Fibroblast of the conjunctiva (primary cell): ENCODE data around the gene KHNYN.
A peak's percentile ranks its signal among the peaks of the same experiment; 100 is the strongest.
"Not testable (repeated sequence)": the region's sequence is repeated elsewhere in the genome, so short reads cannot be mapped to it uniquely, and the experiment has no call there.

Source experiments
- DNase-seq: peaks from one replicate; pipeline ENCODE4 v3.0.0-alpha.2; 2010; ENCODE audit warnings: low read depth

The KHNYN gene

DNA sequence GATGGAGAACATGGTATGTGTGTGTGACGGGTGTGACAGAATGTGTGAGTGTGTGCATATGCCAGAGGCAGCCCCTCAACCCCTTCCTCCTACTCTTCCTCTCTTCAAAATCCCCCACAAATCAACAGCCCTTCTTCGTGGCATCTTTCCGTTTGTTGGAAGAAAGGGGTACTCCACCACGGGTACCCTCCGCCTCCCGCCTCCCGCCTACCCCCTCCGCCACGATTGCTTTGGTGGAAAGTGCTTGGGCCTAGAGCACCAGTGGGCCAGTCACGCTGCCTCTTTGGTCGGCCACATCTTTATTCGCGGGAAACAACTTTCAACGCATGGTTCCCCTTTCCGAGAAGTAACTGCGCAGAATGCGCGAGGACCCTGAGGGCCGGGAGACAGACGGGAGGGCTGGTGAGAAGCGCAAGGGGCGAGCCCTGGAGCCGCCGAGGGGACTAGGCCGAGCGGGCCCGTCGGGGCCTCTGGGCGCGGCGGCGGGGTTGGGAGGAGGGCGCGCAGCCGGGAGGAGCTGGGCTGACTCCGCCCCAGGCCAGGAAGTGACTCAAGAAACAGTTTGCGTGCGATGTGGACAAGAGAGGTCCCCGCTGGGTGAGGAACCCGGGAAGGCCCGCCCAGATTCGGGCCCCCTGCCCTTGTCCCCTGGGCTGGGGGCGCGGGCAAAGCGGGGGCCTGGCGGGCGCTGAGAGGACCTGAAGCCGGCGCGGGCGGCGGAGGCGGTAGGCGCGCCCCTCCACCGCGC, at the start of gene KHNYN, which contains the start of gene CBLN3:
Gene KHNYN (plus strand): TSS at position 560 of the 748 bp plus-strand sequence. CDS start 777 bp downstream, outside the sequence.
Gene CBLN3 (minus strand): TSS at position 274 of the 748 bp plus-strand sequence. CDS start 614 bp downstream, outside the sequence.
- peak; percentile 88 for DNase-seq

DNA sequence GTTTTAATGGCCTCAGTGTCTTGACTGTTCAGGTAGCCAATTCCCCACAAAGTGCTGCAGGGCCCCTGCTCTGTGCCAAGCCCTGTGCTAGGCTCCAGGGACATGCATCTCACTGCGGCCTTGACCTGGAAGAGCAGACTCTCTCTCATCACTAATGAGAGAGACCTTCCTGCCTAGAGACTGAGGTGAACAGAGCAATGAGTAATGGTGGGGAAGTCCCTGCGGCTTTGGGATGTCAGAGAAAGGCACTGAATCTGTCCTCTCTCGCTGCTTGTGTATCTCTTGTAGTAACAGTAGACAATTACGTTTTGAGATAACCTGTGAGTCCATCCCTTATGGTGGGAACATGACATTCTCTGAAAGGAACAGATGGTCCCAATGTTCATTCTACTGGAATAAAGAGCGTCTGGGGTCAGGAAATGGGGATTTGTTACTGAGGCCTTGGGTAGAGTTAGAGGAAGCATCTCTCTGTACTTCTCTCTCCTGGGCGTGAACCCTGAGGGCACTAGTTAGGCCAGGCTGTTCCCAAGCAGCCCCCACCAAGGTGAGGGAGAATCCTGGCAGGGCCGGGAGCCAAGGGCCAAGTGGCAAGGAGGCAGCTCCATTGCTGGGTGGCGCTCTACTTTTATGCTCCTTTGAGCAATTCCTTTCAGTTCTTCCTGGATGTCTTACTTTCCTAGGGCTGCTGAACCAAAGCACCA, 48.2 kb upstream of the KHNYN start:
- no peak for DNase-seq

DNA sequence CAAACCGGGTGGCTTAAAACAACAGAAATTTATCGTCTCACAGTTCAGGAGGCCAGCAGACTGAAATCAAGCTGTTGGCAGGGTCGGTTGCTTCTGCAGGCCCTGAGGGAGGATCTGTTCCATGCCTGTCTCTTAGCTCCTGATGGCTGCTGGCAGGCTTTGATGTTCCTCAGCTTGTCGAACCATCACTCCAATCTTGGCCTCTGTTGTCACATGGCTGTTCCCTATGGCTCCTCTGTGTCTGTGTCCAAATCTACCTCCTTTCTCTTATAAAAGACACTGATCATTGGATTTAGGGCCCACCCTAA, 47.7 kb upstream of the KHNYN start:
- DNase-seq, result no peak

DNA sequence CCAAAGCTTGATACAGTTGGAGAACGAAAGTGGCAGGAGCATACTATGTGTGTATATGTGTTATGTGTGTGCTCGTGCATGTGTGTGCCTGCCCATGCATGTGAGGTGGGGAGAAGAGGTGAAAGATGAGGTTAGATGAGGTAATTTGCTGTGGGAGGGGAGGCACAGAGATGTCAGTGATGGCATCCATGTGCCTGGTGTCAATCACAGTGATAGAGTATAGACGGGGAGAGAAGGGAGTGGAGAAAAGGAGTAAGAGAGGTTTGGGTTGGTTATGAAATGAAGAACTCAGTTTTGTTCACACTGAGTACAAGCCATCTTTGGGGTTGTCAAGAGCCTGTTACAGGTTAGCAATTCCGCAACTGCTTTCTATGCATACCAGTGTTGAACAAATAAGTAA, 45.6 kb upstream of the KHNYN start:
- no peak for DNase-seq

DNA sequence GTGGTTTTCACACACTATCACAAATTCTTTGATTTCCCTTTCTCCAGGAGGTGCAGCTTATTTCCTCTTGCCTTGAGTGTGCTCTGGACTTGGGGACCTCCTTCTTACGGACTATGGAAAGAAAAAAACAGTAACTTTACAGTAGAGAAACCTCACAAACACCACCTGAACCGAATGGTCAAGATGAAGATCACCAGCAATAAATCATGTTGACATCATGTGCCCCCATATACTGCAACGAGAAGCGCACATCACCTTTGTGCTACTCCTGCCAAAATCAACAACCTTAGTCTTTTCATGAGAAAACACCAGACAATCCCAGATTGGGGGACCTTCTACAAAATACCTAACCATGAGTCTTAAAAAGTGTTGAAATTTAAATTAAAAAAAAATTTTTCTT, 44.2 kb upstream of the KHNYN start:
- DNase-seq, result no peak

DNA sequence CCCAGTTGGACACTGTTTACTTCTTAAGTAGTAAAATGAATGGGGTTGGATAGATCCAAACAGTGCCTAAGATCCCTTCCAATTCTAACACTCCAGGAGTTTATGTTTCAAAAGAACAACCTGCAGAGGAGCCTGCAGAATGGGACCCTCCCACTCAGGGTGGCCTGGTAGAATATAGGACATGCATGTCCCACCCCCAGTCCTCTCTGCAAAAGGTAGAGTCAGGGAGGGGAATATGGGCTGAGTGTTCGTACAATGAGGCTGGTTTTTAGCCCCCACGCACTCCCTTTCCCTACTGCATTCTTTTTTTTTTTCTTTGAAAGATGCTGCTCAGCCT, 42.8 kb upstream of the KHNYN start:
- no peak for DNase-seq

DNA sequence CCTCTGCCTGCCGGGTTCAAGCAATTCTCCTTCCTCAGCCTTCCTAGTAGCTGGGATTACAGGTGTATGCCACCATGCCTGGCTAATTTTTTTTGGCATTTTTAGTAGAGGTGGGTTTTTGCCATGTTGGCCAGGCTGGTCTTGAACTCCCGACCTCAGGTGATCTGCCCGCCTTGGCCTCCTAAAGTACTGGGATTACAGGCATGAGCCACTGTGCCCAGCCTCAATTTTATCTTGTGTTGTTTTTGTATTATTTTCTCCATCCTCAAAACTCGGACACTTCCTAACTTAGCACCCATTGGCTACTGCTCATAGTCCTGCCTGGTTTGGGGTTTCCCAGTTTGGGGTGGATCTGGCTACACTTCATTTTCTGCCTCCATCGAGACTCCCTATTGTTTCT, 42.2 kb upstream of the KHNYN start:
- DNase-seq, result not testable (repeated sequence)

DNA sequence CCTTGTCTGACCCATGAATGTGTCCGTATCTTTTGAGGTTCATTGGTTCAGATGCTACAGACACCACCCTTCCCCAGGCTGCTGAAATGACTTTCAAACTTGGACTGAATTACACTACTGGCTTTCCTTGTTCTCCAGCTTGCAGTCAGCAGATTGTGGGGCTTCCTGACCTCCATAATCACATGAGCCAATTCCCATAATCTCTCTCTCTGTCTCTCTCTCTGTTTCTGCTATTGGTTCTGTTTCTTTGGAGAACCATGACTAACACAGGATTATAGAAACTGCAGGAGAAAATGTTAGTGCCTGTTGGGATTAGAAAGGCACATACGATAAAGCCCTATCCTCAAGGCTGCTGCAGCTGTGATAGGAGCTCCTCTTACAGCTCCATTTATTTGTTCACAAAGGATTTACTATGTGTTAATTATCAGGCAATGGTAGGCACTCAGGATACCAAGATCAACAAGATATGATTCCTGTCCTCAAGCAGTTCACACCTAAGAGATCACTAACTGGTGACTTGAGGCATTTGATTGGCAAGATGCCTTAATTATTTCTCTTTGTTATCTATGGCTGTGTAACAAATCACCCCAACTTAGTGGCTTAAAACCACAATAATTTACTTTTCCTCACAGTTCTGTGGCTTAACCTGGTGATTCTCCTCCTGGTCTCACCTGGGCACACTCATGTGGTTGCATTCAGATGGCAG, 41.1 kb upstream of the KHNYN start:
- no peak for DNase-seq

DNA sequence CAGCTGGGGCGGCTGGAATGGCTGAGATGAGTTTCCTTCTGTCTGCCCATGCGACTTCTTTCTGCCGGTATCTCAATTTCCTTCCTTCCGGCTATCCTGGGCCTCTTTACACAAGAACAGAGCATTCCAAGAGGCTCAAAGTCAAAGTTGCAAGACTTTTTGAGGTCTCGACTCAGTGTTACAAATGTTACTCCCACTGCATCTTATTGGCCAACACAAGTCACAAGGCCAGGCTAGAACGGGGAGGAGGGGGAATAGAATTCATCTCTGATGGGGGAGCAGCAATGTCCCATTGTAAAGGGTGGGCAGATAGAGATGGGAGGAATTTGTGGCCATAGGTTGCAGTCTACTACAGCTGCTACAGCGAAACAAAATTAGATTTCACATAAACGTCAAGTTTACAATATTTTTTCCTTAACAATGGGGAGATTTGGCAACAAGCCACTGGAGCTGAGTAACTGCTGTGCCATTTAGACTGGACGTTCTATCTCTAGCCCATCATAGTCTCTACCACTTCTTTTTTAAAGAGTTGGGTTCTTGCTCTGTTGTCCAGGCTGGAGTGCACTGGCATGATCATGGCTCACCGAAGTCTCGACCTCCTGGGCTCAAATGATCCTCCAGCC, 40.4 kb upstream of the KHNYN start:
- DNase-seq, result no peak

DNA sequence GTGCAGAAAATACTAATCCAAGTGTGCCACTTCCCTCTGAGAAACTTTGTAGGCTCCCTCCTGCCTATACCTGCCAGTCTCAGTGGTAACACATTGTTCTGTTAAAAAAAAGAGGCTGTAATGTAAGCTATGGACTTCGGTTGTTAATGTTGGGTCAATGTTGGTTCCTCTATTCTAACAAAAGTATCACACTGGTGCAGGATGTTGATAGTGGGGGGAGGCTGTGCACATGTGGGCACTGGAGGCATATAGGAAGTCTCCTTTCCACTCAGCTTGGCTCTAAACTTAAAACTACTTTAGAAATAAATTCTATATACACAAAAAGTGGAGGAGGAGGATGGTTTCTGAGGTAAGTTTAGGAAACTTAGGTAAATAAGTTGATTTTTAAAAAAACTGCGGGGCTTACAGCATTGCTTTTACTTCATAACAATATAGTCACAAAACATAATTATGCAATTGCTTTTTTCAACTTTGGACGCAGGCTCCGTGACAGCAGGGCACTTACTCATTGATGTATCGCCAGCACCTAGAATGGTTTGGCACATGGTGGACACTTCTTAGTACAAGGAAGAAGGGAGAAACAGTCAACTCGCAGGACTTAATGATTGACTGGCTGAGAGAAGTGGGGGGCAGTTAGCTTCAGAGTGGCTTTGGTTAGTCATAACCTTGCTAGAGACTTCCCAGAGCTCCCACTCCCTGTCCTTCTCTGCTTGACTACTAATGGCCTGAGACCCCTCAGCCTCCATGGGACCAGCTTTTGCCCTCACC, 38.9 kb upstream of the KHNYN start:
- DNase-seq, result no peak

DNA sequence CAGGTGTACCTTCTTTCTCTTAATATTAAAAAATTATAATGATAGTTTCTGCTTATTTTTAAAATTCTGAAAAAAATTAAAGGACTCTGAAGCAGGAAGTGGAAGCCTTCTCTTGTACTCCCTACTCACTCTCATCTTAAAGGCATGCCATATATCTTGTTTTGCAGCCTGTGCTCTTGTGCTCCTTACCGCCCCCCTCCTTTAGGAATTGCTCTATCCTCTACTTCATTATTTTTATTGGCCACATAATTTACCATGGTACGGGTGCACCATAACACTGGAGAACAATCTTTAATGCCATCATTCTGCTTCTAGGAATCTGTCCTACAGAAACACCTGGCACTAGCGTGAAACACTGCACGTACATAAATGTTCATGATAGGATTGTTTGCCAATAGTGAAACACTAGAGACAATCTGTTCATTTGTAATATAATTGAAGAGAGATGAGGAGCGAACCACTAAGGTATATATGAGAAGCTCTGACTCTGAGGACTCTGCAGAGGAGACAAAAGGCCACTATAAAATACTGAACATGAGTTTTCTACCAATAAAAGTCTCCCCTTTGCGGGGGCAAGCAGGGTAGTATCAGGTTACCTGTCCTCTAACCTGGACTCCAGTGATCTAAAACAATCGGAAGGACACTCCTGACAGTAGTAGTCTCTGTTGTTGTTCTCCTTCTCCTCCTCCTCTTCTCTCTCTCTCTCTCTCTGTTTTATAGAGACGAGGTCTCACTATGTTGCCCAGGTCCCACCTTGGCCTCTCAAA, 37.2 kb upstream of the KHNYN start:
- no peak for DNase-seq

DNA sequence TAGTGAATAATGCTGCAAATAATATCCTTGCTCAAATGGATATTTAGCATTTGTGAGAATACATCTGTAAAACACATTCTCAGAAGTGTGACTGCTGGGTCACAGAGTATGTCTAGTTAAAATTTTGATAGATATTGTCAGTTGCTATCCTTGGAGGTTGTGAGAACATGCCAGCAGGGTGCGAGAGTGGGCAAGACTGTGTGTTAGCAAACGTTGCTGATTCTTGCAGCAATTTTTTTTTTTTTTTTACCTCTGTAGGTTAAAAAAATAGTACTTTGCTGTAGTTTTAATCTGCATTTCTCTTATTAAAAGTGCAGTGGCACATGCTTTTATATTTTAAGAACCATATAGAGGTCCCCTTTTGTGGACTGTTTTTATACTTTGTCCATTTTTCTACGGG, 35.5 kb upstream of the KHNYN start:
- DNase-seq, result no peak

DNA sequence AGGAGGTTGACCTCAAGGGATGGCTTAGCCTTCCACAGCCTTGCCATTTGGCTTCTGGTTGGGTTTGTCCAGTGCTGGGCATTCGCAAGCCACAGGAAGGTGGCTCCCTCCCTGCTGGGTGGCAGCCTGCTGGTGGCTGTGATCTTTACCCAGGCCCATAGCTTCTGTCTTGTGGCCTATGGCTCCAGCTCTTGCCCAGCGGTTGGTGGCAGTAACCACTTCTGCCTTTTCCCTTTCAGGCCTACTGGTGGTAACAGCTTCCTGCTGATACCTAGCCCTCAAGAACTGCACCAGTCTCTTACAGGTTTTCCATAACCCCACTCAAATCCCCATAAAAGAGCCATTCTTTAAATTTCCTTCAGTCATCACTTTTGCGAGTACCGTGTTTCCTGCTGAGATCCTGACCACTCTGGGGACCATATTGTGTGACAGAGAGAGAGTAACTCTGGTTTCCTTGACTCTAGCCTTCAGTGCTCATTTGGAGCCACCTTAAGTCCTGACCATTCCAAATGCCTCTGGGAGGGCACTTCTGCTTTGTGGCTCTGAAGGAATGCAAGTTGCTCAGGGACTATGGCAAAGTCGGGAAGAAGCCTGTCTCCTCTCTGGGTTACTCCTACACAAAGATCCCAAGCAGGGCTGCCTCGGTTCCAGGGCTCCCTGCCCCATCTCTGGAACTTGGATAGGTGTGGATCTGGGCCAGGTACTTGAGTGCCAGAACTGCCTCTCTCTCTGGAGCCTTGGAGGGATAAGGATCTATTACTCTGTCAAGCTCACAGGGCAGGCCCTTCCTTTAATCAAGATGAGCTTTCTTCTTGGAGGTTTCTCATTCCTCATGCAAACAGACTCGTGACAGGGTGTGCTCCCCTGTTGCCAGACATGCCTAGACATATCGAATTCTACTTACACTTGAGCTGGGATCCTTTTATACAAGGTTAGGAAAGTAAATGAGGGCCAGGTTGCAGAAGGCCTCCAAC, 33.9 kb upstream of the KHNYN start:
- no peak for DNase-seq

DNA sequence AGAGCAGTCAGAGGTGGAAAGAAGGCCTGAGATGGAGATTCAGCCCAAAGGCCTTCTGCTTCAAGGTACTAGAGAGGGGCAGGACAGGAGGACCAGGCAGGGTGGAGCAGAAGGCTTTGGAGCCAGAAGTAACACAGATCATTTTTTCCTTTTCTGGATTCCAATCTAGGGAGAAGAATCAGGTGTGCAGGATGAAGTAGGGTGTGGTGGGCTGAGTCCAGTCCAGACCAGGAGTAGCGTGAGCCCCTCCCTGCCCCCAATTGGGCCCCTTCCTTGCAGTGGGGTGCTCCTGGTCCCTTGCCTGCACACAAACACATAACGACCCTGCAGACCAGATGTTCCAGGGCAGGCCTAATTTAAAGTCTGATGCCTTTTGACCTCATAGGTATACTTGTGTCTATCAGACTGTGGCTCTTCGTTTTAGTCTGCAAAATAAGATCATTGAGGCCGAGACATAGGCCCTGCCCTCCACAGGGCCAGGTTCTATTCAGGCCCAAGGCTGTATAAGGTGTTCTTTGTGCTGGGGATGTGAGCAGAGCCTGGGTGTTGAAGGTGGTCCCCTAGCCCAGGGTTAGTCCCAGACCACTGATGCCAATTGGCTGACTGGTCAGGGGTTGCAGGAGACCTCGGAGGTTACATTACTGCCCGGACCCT, 32.0 kb upstream of the KHNYN start:
- no peak for DNase-seq

DNA sequence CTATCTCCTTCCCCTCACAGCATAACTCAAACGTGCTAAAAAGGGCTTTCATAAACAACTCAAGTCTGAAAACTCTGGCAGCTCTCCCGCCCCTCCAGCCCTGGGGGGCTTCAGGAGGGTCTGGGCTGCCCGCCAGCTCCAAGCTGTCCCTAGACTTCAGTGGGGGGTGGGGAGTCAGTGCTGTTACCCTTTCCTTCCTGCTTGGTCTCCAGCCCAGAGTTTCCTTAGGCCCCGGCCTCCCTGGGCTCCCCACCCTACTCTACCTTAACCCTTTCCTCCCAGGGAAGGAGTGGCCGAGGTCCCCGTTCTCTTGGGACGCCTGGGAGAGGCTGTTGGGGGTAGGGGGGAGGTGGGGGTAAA, 31.5 kb upstream of the KHNYN start:
- DNase-seq, result no peak

DNA sequence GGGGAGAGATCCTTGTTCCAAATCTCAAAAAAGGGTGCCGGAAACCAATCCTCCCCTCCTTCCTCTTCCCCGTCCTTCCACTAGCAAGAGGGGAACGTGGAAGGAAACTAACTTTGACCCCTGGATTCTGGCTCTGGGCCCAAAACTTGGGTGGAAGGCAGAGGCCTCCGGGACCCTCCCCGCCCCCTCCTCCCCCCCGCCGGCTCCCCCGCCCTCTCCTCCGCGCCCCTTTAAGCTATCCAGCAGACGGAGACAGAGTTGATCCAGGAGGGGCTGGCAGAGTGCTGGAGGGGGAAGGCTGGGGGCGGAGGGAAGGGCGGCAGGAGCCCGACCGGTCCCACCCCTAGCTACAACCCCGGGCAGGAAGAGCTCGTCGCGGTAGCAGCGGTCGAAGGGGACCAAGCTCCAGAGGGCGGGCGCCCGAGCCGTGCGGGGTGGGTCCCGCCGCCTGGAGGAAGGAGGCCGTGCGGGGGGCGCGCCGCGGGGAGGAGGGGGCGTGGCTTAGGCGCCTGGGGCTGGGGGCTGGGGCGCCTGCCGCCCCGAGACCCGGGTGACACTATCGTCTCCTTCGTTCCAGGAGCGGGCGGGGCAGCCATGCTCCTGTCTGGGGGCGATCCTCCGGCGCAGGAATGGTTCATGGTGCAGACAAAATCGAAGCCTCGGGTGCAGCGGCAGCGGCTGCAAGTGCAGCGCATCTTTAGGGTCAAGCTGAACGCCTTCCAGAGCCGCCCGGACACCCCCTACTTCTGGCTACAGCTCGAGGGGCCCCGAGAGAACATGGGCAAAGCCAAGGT, 30.9 kb upstream of the KHNYN start, which contains the start of gene NYNRIN:
Gene NYNRIN (plus strand): TSS at position 351 of the 794 bp plus-strand sequence. CDS start 244 bp downstream, at position 595.
- no peak for DNase-seq

DNA sequence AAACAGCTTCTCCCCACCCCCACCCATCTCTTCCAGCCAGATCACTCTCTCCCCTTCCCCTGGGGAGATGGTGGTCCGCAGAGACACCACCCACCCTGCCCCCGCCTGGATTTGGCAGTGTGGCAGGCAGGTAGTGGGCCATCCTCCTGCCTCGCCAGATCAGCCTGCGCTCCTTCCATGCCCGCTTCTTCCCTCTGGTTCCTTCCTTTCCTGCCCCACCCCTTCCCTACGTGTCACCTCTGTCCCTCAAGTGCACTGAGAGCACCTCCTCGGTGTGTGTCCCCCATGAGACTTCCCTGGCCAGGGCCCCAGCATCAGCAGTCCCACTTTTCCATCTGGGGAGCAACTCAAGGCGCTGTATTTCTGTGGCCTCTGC, 30.3 kb upstream of the KHNYN start:
- no peak for DNase-seq

DNA sequence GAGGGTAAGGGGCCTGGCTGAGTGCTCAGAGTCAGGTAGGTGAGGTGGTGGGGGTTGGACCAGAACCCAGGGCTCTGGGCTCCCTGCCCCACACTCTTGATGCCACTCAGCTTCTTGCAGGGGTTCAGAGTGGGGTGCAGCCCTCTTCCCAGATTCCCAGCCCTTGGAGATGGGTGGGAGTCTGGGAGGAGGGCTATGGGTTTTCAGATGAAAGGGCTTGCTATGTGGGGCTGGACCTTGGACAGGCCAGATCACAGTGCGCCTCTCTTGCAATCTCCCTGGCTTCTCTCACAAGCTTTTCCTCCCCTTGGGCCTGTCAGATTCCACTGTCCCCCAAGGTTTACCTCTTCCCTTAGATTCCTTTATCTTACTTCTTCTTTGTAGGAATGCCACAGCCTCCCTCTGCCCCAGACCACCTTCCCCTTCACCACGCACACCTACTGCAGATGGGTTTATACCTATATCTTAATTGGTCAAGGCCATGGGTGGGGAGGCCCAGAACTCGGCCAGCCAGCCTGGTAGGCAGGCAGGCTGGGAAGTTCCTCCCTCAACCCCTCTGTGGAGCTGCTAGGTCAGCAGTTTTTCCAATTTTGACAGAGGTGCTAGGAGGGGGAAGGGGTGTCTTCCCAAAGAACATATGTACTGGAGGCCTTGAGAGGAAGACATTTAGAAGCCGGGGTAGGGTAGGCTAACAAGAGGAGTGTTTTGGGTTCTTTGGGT, 29.6 kb upstream of the KHNYN start:
- DNase-seq, result no peak
